Activated effector memory CD4-positive, alpha-beta T cell treated with Interleukin-2 at 50 U/mL for 16 hours (primary cell): ENCODE measurements around the gene DHPS.
"Not testable (repeated sequence)": the region's sequence is repeated elsewhere in the genome, so short reads cannot be mapped to it uniquely, and the experiment has no call there.

Experiments used
- DNase-seq: peaks from one replicate; pipeline ENCODE4 v3.0.0-alpha.2; 2020

The DHPS gene

GRCh38 chr19:12705169-12705568, 23.5 kb upstream of the DHPS start:
- DNase-seq: no peak

GRCh38 chr19:12703046-12703445, 21.4 kb upstream of the DHPS start:
- no peak for DNase-seq

- DNase-seq: no peak
Measured at GRCh38 chr19:12701596-12702282, 20.1 kb upstream of the DHPS start.

DNA sequence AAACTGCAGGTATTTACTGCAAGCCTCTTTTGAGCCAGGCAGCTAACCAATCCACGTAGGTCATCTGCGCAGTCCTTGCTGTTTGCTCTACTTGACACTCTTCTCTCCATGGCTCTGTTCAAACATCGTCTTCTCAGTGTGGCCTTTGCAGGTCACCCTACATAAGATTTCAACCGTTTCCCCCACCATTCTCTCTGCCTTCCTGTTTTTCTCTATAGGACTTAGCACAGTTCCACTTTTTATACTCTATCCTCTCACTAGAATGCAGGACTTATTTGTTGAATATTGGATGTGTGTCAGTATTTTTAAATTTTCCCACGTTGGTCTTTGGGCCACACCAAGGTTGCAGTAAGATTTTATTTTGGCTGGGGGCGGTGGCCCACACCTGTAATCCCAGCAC, 16.5 kb upstream of the DHPS start:
- DNase-seq: no peak

- DNase-seq: not testable (repeated sequence)
Measured at GRCh38 chr19:12697425-12697824, 15.7 kb upstream of the DHPS start.

DNA sequence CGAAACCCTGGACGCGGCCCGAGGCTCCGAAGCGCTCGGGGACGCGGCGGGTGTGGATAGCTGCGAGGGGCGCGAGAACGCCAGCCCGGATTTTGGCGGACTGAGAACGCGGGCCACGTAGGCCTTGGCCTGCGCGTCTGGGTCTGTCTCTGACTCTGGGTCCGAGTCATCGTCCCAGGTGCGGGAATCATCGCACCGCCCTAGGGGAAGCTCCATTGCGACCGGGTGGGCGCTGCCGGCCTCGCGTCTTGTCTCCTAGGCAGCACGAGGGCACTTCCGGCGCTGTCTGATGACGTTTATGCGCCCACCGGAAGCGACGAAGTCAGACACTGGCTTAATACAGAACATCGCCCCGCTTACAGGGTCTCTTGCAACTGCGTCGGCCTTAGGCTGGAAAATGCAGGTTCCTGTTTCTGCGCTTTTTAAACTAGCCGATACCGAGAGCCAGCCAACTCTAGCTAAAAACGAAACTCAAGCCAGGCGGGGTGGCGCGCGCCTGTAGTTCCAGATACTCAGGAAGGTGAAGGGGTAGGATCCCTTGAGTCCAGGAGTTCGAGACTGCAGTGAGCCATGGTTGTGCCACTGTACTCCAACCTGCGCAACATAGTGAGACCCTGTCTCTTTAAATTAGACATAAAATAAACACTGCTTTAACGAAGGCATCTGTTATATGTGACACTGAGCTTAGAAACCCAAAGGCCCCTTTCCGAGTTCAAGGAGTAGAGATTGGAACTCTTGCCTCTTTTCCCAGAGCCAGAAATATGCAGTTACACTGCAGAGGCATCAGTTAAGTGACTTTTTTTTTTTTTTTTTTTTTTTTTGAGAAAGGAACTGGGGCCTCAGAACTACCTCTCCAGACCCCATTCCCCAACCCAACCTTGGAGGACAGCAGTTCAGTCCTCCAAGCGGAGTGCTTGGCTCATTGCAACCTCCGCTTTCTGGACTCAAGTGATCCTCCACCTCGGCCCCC, 15.0 kb upstream of the DHPS start, which contains the start of gene FBXW9:
Gene FBXW9, minus strand, starts transcription at position 266 of the 970 bp plus-strand sequence. Its CDS starts 50 bp downstream, at position 216.
- peak; percentile 94 for DNase-seq

- no peak for DNase-seq
Measured at GRCh38 chr19:12695997-12696365, 14.3 kb upstream of the DHPS start.

DNA sequence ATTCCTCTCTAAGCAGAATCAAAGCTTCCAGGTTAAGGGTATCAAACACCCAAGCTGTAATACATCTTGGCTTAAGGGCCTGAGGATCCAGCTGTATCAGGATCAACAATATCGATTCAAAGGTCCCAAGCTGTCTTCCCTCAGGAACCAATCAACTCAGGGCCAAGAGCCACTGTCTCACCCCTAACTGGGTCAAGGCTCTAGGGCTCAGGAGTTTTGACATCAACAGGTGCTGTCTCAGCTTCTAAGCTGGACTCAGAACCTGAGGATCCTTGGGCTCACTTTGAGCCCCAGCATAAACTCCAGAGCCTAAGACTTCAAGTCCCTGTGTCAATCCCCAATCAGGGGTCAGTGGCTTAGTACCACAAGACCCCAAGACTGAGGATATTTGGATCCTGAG, 13.8 kb upstream of the DHPS start:
- no peak for DNase-seq

DNA sequence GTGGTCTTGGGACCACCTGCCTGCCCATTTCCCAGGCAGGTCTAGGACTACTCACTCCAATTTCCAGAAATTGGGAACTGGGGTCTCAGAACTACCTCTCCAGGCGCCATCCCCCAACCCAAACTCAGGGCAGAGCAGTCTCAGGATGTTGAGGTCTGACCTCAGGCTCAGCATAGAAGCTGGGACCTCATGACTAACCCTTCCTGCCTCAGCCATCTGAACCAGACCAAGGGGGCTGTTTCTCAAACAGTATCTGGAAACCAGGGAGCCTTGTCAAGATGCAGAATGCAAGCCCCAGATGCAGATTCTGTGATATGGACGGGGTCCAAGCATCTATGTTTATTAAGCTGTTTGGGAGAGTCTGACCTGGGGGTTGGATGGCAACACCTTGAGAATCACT, 13.4 kb upstream of the DHPS start:
- no peak for DNase-seq

- DNase-seq: no peak
Measured at GRCh38 chr19:12694641-12695040, 13.0 kb upstream of the DHPS start.

GRCh38 chr19:12692960-12693359, 11.3 kb upstream of the DHPS start:
- DNase-seq: no peak

DNA sequence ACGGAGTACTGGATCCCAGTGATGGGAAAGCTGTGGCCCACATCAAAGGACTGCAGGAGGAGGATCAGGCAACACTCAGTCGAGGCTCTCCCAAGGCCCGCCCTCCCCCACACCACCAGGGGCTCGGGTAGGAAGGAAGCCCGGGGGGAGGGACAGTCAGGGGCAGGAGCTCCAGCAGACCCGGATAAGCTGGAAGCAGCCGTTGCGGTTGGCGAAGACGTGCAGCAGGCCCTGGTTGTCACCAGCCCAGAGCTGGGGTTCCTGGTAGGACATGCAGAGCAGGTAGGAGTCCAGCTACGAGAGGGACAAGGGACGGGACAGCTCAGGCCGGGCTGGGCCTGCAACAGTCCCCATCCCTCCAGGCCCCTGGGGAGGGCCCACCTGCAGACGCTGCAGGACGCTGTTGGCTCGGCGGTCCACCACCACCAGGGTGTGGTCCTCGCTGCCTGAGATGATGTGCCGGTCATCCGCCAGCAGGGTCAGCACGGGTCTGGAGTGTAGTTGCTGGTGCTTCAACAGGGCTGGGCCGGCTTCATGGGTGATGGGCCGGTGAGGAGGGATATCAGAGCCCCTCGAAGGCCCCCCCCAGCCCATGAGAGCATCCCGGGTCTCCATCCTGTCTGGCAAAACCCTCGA, 8.0 kb upstream of the DHPS start:
- DNase-seq: no peak

DNA sequence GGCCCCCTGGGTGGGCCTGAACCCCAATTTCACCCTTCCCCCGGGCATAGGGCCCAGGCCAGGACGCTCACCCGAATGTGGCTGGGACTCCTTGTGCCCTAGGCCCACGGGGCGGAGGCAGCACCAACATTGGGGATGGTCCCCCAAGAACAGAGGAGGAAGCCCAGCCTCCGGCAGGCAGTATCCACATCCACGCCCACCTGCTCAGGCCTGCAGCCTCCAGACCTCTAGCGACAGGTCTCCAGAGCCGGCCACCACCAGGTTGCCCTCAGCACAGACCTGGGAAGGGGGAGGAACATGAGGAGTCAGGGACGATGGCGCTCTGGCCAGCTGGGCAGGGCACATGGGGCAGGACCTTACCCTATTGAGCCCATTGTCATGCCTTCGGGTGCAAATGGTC, 7.3 kb upstream of the DHPS start:
- DNase-seq: no peak

DNA sequence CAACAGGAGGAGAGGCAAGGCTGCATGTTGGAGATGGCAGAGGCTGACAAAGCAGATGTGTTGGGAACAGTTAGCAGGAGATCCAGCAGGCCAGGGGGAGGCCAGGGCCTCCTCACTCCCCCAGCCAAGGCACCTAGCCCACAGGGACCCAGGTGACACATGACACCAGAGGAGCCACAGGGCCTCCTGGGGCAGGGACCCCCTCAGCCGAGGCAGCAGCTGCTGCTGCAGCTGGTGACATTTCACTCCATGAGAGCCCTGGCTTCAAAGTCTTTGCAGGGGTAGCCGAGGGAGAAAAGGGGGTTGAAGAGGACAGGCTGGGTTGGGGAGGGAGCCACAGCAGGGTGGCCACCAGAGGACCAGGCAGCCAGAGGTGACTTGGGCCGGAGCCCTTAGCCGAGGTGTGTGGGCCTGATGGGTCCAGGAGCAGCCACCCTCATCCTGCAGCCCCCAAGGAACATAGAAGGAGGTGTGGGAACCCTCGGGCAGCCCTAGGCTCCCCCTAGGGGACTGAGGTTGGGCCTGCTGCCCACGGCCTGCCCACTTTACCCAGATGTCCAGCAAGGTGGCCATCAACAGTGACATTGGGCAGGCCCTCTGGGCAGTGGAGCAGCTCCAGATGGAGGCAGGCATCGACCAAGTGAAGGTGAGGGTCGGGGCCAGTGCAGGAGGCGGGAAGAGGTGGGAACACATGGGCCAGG, 6.0 kb upstream of the DHPS start, which contains the start of gene GNG14:
Gene GNG14, plus strand, starts transcription at position 503 of the 701 bp plus-strand sequence. Its CDS starts 51 bp downstream, at position 554.
- DNase-seq: no peak

DNA sequence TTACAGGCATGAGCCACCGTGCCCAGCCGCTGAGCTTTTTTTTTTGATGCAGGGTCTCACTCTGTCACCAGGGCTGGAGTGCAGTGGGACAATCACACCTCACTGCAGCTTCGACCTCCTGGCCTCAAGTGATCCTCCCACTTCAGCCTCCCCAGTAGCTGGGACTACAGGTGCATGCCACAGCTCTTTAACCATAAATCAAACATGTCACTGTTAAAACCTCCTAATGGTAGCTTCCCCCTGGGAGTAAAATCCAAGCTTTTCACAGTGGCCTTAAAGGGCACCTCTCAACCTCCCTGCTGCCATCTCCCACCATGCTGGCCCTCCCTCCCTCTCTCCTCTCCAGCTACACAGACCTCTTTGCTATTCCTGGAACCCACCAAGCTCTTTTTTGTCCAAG, 4.2 kb upstream of the DHPS start:
- DNase-seq: no peak

GRCh38 chr19:12680034-12680433, 1.6 kb downstream of the DHPS start:
- no peak for DNase-seq

- not testable (repeated sequence) for DNase-seq
Measured at GRCh38 chr19:12678039-12678438, 3.6 kb downstream of the DHPS start.

- DNase-seq: no peak
Measured at GRCh38 chr19:12676928-12677327, 4.8 kb downstream of the DHPS start.

GRCh38 chr19:12676384-12676792, 5.3 kb downstream of the DHPS start:
- DNase-seq: peak; percentile 66

DNA sequence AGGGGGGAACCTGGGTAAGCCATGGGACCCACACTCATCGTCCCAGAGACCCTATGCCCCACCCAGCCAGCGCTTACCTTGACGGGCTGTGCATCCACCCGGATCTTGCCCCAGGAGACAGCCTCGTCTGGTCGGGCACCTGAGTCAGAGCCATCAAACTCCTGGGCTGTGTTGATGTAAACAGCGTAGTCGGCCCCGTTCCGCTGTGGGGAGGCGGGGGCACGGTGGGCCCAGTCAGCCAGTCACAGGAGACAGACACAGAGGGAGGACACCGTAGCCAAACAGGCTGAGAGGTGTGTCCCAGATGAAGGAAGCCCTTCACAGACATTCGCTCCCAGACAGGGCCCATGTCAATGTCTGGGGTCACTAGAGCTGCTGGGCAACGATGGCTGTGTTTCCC, 5.7 kb downstream of the DHPS start:
- DNase-seq: no peak

DNA sequence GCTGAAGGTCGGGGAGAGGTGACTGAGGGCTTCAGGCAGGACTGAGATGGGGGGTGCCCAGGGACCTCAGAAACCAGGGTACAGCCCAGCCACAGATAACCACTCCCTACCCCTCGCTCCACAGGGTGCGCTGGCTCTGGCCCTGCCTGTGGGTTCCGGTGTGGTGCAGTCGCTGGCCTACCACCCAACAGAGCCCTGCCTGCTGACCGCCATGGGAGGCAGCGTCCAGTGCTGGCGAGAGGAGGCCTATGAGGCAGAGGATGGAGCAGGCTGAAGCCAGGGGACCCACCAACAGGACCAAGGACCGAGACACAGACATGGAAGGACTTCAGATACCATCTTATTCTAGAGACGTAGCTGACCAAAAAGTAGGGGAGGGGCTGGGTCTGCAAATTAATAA, 6.3 kb downstream of the DHPS start:
- no peak for DNase-seq

DNA sequence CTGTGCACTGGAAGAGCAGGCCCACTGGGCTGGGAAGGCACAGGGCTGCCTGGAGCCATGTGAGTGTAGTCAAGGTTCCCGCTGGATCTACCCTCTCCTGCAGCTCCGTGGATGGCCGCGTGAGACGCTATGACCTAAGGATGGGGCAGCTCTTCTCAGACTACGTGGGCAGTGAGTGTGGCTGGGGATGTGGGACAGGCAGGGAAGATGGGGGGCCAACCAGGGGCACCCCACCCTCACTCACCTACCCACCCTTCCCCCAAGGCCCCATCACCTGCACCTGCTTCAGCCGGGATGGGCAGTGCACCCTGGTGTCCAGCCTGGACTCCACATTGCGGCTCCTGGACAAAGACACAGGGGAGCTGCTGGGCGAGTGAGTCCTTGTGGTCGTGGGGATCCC, 8.9 kb downstream of the DHPS start:
- DNase-seq: no peak
